GM19438 (cell line): ENCODE results near the gene LIMD2.

Experiments
- ATAC-seq: cut with Tn5 transposase; IDR thresholded peaks from one replicate; pipeline ENCODE4 v1.9.1; 2021; ENCODE audit warnings: low read depth; ENCODE audit not compliant: unreplicated experiment

Gene LIMD2

DNA sequence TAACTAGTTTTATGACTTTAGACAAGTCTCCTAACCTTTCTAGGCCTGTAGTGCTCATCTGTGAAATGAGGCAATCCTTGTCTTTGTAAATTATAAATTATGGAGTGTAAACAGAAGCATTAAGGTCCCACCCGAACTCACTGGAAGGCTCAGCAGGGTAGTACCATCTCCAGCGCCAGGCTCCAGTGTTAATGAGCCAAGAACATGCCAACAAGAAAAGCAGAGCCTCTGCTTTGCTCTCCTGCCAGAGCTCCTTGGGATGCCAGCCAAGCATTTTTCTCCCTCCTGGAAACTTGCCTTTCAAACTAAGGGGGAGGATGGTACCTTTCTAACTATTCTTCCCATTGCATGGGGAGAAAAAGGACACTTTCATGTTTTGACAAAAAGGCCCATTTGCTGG is 14.9 kb downstream of the LIMD2 start:
- ATAC-seq, result no peak

DNA sequence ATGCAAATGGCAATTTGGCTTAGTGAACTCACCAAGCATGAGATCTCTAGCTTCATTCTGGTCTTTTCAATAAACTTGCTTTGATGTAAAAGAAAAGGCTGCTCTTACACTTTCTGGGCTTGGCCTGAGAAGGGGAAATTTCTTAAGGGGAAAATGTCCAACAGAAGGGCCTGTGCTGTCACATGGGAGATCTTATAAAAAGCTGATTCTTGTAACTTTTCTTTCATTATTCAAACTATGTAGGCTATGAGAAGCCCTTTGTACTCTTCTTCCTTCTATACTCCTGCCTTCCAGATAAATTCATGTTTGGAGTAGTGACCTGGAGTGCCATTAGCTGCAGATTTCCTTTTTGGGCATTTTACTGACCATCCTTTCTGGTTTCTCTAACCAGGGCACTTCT is 16.9 kb downstream of the LIMD2 start:
- ATAC-seq, result no peak

DNA sequence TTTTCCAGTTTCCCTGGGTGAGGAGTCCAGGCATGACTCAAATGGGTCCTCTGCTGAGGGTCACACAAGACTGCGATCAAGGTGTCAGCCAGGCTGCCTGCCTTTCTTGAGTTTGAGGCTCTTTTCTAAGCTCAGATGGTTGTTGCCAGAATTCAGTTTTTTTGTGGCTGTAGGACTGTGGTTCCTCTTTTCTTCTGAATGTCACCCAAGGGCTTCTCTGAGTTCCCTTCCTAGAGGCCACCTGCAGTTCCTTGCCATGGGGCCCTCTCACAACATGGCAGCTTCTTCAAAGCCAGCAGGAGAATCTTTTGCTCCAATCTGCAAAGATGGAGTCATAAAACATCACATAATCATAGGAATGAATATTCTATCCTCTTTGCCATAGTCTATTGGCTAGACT is 17.5 kb downstream of the LIMD2 start:
- no peak for ATAC-seq

DNA sequence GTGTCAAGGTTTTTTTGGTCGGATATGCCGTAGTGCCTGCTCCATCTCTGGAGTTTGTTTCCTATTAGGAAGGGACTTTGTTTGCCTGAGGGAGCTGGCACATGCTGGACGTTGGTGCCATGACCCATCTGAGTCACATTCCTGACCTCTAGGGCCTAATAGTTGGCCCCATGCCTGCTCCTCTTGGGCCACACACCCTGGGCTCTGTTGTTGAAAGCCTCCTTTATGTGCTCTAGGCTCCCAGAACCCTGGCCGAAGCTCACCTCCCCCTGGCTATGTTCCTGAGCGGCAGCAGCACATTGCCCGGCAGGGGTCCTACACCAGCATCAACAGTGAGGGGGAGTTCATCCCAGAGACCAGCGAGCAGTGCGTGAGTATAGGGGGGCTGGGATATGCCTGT is 18.4 kb downstream of the LIMD2 start:
- no peak for ATAC-seq

DNA sequence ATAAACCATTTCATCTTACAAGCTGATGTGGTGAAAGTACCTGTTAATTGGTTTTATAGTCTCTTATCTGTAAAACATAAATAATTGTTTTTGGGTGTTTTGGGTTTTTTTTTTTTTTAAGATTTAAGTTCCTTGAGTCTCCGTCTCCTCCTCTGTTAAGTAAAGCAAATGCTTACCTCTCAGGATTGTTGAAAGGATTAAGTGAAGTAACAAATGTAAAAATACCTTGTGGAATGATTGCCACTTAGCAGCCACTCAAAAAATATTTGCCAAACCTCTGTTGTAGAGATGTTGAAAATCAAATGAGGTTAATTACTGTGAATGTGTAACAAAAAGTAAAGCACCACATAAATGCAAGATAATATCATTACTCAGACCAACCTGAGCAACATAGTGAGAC is 19.2 kb downstream of the LIMD2 start:
- ATAC-seq, result no peak

DNA sequence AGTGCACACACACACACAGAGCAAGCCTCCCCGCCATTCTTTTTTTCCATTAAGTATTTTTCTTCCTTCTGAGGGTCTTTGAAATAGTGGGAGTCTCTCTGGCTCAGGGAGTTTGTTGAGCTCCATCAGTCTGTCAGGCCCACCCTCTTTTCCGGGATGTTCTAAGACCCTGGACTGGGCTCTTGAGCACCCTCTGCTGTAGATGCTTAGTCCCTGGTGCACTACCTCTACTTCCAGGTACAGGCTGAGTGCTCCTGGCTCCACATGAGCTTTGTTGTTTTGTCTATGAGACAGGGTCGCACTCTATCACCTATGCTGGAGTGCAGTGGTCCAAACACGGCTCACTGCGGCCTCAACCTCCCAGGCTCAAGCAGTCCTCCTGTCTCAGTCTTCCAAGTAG is 20.7 kb downstream of the LIMD2 start:
- ATAC-seq, result no peak

DNA sequence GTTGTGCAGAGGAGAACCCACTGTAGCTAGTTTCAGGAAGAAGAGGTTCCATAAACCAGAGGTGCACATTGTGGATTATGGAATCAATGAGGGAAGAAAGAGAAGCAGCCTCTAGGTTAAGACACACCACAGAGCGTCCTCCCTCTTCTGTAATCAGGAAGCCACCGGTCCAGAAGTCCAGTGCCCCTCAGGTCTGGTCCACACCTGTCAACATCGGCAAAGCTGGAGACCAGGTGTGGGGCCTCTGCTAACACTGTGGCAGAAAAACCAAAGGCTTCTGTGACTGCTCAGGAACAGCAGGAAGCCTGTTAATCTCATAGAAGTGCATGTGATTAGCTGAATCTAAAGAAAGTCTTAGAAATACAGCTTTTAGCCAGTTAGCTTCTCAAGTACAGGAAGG is 23.3 kb downstream of the LIMD2 start:
- no peak for ATAC-seq

DNA sequence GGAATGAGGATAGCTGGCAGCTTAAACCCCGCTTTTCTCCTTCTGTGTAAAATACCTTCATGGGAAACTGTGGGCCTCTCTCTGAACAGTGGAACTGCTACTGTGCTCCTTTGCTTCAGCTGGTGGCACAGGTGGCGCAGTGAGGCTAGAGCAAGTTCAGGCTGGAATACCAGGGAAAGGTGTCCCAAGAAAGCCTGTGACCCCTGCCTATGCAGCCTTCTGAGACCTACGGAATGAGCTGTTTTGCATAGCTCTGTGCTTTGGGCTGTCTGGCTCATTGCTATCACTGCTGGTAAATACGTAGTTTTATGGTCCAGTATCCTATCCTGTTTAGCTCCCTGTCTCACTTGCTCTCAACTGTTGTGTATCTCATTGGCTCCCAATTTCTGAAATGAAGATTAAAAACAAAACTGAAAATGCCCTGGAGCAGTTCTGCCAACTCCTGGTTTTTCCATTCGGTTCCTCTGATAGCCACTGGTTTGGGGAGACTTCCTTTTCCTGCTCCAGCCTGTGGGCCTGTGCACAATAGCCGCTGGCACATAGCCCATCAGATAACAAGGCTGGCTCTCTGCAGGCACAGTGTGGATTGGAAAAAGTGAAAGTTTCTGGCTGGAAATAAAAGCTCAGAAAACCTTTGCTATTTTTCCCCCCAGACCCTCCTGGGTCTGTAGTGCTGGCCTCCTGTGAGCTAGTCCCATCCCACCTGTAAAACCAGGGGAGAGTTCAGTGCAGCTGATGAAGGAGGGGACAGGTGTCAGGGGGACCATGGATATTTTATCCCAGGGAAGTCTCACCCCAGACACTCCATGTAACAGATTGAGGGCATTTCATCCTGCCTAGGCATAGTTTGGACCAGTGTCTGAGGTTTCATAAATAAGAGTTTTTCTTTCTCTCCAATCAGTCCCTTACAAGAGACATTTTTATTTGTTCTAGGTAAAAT is 24.0 kb downstream of the LIMD2 start:
- ATAC-seq, result no peak

DNA sequence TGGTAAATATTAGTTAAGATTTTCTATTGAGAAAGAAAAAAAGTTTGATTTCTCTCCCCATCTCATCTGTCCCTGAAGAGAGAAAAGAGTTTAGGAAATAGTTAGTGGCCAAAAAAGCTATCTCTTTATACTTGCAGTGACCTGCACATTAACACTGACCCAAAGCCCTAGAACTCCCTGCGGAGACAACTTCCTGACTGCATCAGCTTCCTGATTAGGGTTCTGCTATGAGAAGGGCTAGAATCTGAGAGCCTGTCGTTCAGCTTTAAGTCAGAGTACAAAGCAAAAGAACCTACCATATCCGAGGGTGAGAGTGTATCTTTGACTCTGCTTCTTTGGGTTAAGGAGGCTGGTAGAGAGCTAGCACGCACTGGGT is 24.7 kb downstream of the LIMD2 start:
- no peak for ATAC-seq

DNA sequence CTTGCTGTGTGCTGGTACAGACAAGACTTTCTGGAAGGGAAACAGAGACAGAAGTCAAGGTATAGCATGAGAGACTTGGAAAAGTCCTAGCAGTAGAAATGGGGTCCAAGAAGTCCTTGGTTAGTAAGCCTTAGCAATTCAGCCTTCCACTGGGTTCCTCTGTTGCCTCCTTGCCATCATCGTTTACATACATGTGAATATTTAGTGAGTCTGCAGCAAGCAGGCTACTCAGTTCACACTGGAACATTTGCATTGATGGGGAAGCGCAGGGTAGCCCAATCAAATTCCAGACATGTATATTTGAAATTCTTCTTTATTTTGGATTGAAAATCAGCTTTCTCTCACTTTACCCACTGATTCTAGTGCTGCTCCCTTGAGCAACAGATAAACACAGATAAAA is 27.1 kb downstream of the LIMD2 start:
- no peak for ATAC-seq

DNA sequence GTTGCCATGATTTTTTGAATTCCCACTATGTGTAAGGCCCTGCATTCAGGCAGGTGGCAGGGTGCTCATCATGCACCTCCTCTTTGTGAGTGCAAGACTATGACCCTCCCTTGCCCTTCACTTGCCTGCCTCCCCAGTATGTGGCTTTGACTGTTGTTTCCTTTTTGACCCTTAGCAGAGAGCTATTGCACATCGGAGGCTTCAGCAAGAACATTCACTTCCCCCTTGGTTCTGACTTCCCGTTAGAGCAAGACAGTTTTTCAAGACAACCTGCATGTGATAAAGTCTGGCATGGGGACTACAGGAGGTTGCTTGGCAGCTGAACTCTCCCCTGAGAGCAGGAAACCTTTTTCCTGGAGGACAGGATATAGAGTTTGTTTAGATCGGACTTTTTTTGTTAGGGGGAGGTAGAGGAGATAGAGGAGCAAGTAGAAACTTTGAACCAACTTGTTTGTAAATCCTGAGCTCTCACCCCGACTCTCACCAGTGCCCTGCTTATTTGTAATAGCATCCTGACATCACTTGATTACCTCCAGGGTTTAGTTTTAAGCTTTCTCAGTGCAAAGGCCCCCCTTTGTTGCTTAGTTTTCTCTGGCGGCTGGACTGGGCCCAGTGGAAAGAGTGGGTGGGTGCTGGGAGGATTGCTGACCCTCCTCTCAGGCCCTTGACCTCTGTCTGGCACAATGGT is 34.3 kb downstream of the LIMD2 start:
- ATAC-seq, result no peak

DNA sequence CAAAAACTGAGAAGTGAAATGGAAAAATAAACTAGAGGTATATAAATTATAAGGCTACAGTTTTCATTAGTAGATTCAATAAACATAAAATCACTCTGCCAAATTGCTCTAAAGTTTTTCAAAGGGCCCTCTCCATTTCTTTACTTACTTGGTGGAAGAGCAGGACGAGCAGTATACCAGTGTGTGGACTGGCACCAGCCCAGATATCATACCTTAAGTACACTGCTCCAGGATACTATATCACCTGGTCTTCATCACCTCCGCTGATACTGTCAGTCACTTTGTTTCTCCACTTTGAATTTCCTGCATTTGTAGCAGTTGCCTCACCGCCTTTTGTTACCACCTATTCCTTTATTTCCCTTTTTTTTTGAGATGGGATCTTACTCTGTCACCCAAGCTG is 40.1 kb downstream of the LIMD2 start:
- ATAC-seq, result no peak

DNA sequence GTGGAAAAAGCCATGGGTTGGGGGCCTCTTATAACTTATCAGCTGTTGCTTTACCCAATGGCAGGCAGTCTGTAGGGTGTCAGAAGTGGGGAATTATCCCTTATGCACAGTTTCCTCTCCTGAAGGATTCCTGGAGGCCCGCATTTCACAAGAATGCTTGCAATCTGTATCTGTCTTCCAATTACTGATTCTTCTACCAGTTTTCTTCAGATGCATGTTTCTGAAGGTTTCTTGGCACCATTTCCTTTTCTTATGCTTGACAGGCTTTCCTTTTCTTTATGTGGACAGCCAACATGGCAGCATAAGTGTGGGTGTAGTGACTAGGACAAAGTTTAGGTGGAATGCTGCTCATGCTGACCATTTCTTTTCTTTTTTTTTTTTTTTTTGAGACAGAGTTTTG is 41.6 kb downstream of the LIMD2 start:
- ATAC-seq, result no peak

DNA sequence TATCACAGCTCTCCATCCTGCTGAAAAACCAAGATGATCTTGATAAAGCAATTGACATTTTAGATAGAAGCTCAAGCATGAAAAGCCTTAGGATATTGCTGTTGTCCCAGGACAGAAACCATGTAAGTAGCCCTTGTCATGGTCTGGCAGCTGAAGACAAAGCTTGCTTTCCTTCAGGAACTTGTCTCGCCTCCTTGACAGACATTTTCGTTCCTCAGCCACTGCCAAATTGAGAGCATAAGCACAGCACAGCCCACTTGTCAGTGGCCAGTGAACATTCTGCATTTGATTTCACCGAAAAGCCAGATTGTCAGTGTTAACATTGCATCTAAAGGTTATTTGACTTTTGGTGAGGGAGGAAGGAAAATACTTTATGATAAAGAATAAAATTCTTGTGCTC is 42.1 kb downstream of the LIMD2 start:
- no peak for ATAC-seq

DNA sequence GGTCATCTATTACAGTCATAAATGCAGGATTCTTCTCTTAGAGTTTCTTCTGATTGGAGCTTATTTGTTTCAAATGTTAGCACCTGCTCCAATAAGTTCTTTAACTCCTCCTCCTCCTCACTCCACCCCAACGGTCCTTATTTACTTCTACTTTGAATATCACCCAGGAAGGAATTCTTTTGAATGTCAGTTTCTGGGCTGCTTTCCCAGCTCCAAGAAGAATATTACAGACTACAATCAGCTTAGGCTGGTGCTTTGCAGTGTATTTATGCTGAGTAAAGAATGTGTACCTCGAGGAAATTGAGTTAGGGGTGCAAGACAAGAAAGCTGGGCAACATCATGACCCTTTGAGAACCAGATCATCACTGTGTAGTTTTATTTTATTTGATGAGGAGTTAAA is 46.9 kb downstream of the LIMD2 start:
- no peak for ATAC-seq

DNA sequence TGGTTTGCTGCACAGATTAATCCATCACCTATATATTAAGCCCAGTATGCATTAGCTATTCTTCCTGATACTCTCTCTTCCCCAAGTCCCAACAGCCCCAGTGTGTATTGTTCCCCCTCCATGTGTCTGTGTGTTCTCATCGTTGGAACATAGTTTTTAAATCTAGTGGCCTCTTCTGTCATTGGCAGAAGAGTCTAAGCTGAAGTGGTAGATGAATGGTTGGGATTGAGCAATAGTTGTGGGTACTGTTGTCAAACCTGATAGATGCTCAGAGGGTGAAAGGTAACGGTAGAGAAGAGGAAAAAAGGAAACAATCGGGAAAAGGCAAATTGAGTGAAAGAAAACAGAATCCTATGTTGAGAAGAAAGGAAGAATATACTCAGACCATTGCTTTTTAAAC is 47.8 kb downstream of the LIMD2 start:
- no peak for ATAC-seq

DNA sequence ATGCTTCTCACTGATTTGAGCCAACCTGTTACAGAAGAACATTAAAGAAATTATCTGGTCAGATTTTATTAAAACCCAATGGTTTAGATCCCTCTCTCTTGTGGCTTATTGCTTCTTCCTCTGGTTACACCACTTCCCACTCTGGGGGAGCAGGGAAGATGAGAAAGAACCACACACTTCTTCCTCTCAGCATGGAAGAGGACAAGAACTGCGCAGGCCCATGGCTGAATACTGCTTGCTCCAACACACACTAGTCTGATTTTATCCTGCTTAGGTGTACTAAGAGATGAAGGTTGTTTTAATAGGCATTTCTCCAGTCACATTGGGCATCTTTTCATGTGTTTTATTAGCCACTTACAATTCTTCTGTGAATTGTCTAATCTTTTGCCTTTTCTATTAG is 50.1 kb downstream of the LIMD2 start:
- ATAC-seq, result no peak

DNA sequence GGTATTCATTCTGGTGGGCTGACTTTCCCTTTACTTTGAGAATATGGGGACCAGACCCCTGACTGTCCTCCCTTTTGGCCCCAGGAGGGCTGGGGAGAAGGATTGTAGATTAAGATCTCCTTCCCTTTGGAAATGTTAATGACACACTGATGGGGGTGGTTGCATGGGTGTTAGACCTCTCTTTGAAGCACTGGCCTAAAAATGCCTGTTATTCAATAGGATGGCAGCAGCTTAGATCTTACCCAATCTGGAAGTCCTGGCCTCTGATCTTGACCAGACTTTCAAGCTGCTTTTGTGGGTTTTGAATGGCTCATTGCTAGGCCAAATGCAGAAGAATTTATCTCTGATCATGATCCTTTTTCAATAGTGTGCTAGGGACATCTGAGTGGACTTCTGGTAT is 52.0 kb downstream of the LIMD2 start:
- no peak for ATAC-seq

DNA sequence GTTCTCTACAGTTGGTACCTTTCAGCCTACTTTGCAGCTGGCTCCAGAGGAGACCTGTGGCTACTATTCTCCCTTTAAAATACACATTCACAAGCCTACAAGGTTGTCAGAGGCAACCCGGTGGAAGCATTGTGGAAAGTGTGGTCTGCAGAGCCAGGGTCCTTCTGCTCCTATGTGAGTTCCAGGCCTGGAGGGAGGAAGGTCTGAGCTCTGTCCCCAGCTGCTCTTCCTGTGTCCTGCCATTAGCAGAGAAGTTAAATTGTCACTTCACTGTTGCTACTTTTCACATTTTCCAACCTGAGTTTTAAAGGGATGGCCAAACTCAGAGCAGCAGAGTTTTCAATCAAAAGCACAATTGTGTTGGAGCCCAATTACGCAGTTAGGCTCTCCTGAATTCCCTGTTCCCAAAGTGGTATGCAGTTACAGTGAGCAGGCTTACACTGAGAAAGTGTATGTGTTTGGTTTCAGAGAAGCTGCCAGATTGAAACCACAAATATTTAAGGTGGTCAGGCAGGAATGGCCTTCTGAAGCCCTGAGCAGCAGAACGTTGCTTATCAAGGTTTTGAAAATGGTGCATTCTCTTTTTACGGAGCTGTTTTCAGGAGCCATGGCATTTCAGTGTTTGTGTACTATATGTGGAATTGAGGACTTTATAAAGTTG is 52.7 kb downstream of the LIMD2 start:
- no peak for ATAC-seq

DNA sequence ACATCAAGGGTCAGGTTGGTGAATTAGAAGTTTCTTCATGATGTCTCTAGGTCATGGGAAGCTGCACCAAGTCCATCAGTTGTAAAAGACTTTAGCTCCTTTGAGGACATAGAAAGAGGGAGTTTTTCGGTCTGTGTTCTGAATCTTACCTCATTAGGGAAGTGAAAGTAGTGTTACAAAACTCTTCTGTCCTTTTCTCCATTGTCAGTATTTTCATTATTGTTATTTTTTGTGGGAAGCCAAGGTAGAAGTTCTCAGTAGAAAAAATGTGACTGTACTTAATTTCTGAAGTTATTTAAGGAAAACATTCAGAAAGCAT is 53.5 kb downstream of the LIMD2 start:
- ATAC-seq, result peak; percentile 83
